ENCODE data around the gene PDIA4.

The PDIA4 gene

GRCh38 chr7:149003018-149003417, 25.3 kb downstream of the PDIA4 start:
- H3K36me3 Mint-ChIP-seq (ENCODE audit: low read depth): peaks cover 25% of the 10 kb centered on the region
- no peaks in the 10 kb centered on the region for H3K27me3 Mint-ChIP-seq (ENCODE audit: low read depth)
- no peak overlapping the region for H3K27ac Mint-ChIP-seq
- H3K4me3 Mint-ChIP-seq: no peak overlapping the region
- H3K9me3 Mint-ChIP-seq: no peaks in the 10 kb centered on the region
- H3K4me1 Mint-ChIP-seq (ENCODE audit: low read depth): peaks cover 2% of the 10 kb centered on the region

- Mint-ChIP-seq H3K4me1 (ENCODE audit: low read depth) (peaks cover 2% of the 10 kb centered on the region), H3K4me3 (no peak overlapping the region), H3K36me3 (ENCODE audit: low read depth) (peaks cover 25% of the 10 kb centered on the region), H3K27ac (no peak overlapping the region), H3K9me3 (no peaks in the 10 kb centered on the region), H3K27me3 (ENCODE audit: low read depth) (no peaks in the 10 kb centered on the region)
Measured at GRCh38 chr7:149002604-149003003, 25.7 kb downstream of the PDIA4 start.

- Mint-ChIP-seq H3K27ac (no peak overlapping the region), H3K4me3 (no peak overlapping the region), H3K4me1 (ENCODE audit: low read depth) (peaks cover 2% of the 10 kb centered on the region), H3K27me3 (ENCODE audit: low read depth) (no peaks in the 10 kb centered on the region), H3K36me3 (ENCODE audit: low read depth) (peaks cover 18% of the 10 kb centered on the region), H3K9me3 (no peaks in the 10 kb centered on the region)
Measured at GRCh38 chr7:149001427-149002068, 26.8 kb downstream of the PDIA4 start.

- Mint-ChIP-seq H3K4me1 (ENCODE audit: low read depth) (peaks cover 2% of the 10 kb centered on the region), H3K4me3 (no peak overlapping the region), H3K9me3 (no peaks in the 10 kb centered on the region), H3K36me3 (ENCODE audit: low read depth) (peaks cover 14% of the 10 kb centered on the region), H3K27ac (no peak overlapping the region), H3K27me3 (ENCODE audit: low read depth) (no peaks in the 10 kb centered on the region)
Measured at GRCh38 chr7:149000961-149001360, 27.3 kb downstream of the PDIA4 start.

- H3K4me1 Mint-ChIP-seq (ENCODE audit: low read depth): no peaks in the 10 kb centered on the region
- no peak overlapping the region for H3K4me3 Mint-ChIP-seq
- H3K9me3 Mint-ChIP-seq: no peaks in the 10 kb centered on the region
- no peak overlapping the region for H3K27ac Mint-ChIP-seq
- no peaks in the 10 kb centered on the region for H3K27me3 Mint-ChIP-seq (ENCODE audit: low read depth)
- H3K36me3 Mint-ChIP-seq (ENCODE audit: low read depth): peaks cover 12% of the 10 kb centered on the region
Measured at GRCh38 chr7:148999192-148999591, 29.1 kb downstream of the PDIA4 start.

- no peak overlapping the region for H3K4me3 Mint-ChIP-seq
- H3K27me3 Mint-ChIP-seq (ENCODE audit: low read depth): no peaks in the 10 kb centered on the region
- H3K27ac Mint-ChIP-seq: no peak overlapping the region
- H3K4me1 Mint-ChIP-seq (ENCODE audit: low read depth): no peaks in the 10 kb centered on the region
- H3K9me3 Mint-ChIP-seq: no peaks in the 10 kb centered on the region
- peaks cover 4% of the 10 kb centered on the region for H3K36me3 Mint-ChIP-seq (ENCODE audit: low read depth)
Measured at GRCh38 chr7:148997497-148997896, 30.8 kb downstream of the PDIA4 start.

- Mint-ChIP-seq H3K27me3 (ENCODE audit: low read depth) (no peaks in the 10 kb centered on the region), H3K4me1 (ENCODE audit: low read depth) (no peaks in the 10 kb centered on the region), H3K36me3 (ENCODE audit: low read depth) (no peaks in the 10 kb centered on the region), H3K27ac (no peak overlapping the region), H3K9me3 (no peaks in the 10 kb centered on the region), H3K4me3 (no peak overlapping the region)
Measured at GRCh38 chr7:148994576-148994975, 33.7 kb downstream of the PDIA4 start.

- Mint-ChIP-seq H3K9me3 (no peaks in the 10 kb centered on the region), H3K27me3 (ENCODE audit: low read depth) (no peaks in the 10 kb centered on the region), H3K4me1 (ENCODE audit: low read depth) (peaks cover under 1% of the 10 kb centered on the region), H3K27ac (no peak overlapping the region), H3K4me3 (no peak overlapping the region), H3K36me3 (ENCODE audit: low read depth) (no peaks in the 10 kb centered on the region)
Measured at GRCh38 chr7:148993193-148993592, 35.1 kb downstream of the PDIA4 start.

- Mint-ChIP-seq H3K4me1 (ENCODE audit: low read depth) (peaks cover 12% of the 10 kb centered on the region), H3K9me3 (no peaks in the 10 kb centered on the region), H3K27ac (no peak overlapping the region), H3K4me3 (no peak overlapping the region), H3K36me3 (ENCODE audit: low read depth) (peaks cover 2% of the 10 kb centered on the region), H3K27me3 (ENCODE audit: low read depth) (peaks cover 3% of the 10 kb centered on the region)
Measured at GRCh38 chr7:148991536-148991935, 36.8 kb downstream of the PDIA4 start.

- Mint-ChIP-seq H3K4me1 (ENCODE audit: low read depth) (peaks cover 34% of the 10 kb centered on the region), H3K9me3 (no peaks in the 10 kb centered on the region), H3K27ac (peak overlapping the region; percentile 93), H3K36me3 (ENCODE audit: low read depth) (peaks cover 4% of the 10 kb centered on the region), H3K4me3 (peak overlapping the region; percentile 92), H3K27me3 (ENCODE audit: low read depth) (peaks cover 25% of the 10 kb centered on the region)
Measured at GRCh38 chr7:148987751-148988512, 40.4 kb downstream of the PDIA4 start.

- Mint-ChIP-seq H3K27ac (peak overlapping the region; percentile 93), H3K9me3 (no peaks in the 10 kb centered on the region), H3K4me1 (ENCODE audit: low read depth) (peaks cover 36% of the 10 kb centered on the region), H3K27me3 (ENCODE audit: low read depth) (peaks cover 25% of the 10 kb centered on the region), H3K4me3 (peak overlapping the region; percentile 92), H3K36me3 (ENCODE audit: low read depth) (peaks cover 5% of the 10 kb centered on the region)
Measured at GRCh38 chr7:148987010-148987750, 41.1 kb downstream of the PDIA4 start.

GRCh38 chr7:148986742-148987009, 41.6 kb downstream of the PDIA4 start:
- H3K4me3 Mint-ChIP-seq: peak overlapping the region; percentile 68
- H3K36me3 Mint-ChIP-seq (ENCODE audit: low read depth): peaks cover 5% of the 10 kb centered on the region
- peak overlapping the region; percentile 93 for H3K27ac Mint-ChIP-seq
- no peaks in the 10 kb centered on the region for H3K9me3 Mint-ChIP-seq
- H3K4me1 Mint-ChIP-seq (ENCODE audit: low read depth): peaks cover 36% of the 10 kb centered on the region
- H3K27me3 Mint-ChIP-seq (ENCODE audit: low read depth): peaks cover 25% of the 10 kb centered on the region

- Mint-ChIP-seq H3K27me3 (ENCODE audit: low read depth) (peaks cover 33% of the 10 kb centered on the region), H3K4me1 (ENCODE audit: low read depth) (peaks cover 39% of the 10 kb centered on the region), H3K27ac (peak overlapping the region; percentile 93), H3K9me3 (peaks cover 4% of the 10 kb centered on the region), H3K36me3 (ENCODE audit: low read depth) (peaks cover 5% of the 10 kb centered on the region), H3K4me3 (peak overlapping the region; percentile 97)
Measured at GRCh38 chr7:148983200-148984146, 44.8 kb downstream of the PDIA4 start.

- H3K36me3 Mint-ChIP-seq (ENCODE audit: low read depth): peaks cover 5% of the 10 kb centered on the region
- peak overlapping the region; percentile 97 for H3K4me3 Mint-ChIP-seq
- peaks cover 37% of the 10 kb centered on the region for H3K27me3 Mint-ChIP-seq (ENCODE audit: low read depth)
- H3K9me3 Mint-ChIP-seq: peaks cover 4% of the 10 kb centered on the region
- H3K4me1 Mint-ChIP-seq (ENCODE audit: low read depth): peaks cover 34% of the 10 kb centered on the region
- peak overlapping the region; percentile 57 for H3K27ac Mint-ChIP-seq
Measured at GRCh38 chr7:148982654-148983199, 45.6 kb downstream of the PDIA4 start.

Data from T-helper 1 cell treated with Interleukin-12 subunit alpha and Interleukin-12 subunit beta and Interleukin-4 antibody, amounts not matched to agents 30 μg/mL and 1 μg/mL, for 36 hours (primary cell).